GM18499 (cell line): ENCODE data around the gene TMEM117.
"Not testable (repeated sequence)": the region's sequence is repeated elsewhere in the genome, so short reads cannot be mapped to it uniquely, and the experiment has no call there.

Experiments
- ATAC-seq: cut with Tn5 transposase; IDR thresholded peaks from one replicate; pipeline ENCODE4 v1.9.1; 2021; ENCODE audit warnings: moderate number of reproducible peaks; ENCODE audit not compliant: insufficient read depth, unreplicated experiment

TMEM117 gene

DNA sequence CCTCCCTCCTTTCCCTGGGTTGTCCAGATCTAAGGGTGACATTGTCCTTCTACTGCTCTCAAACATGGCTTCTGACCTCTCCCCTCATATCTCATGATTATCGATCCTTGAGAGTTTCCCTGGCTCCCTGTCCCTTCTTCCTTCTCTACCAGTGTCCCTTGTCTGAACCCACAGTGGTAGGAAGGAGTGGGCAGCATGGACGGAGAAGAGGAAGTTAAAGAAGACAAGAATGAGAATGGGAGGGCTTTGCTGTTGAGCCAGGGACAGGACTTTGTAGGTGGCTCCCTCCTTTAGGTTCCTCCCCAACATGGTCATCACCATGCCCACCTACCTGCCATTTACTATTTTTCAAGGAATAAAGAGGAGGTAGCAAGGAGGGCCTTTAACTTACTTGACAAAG, 166.7 kb downstream of the TMEM117 start:
- no peak for ATAC-seq

DNA sequence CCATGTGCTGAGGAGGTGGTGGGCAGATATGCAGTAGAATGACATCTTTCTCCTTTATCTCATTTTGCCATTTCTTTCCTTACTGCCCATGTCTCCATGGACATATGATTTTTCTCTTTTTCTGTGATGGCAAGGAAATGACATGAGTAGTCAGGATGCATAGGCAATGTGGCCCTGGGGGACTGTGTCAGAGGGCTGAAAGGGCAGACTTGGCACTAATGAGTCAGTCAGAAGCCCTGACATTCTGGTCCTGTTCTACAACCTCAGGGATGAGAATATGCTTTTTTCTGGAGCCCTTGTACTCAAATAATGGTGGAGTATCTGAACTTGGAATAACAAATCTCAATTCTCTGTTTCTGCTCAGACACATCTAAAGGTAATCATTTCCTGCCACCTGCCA, 167.8 kb downstream of the TMEM117 start:
- no peak for ATAC-seq

GRCh38 chr12:44015333-44015941, 179.6 kb downstream of the TMEM117 start:
- ATAC-seq, result peak; percentile 83

- no peak for ATAC-seq
These were observed 181.3 kb downstream of the TMEM117 start for GRCh38 chr12:44017216-44017615.

DNA sequence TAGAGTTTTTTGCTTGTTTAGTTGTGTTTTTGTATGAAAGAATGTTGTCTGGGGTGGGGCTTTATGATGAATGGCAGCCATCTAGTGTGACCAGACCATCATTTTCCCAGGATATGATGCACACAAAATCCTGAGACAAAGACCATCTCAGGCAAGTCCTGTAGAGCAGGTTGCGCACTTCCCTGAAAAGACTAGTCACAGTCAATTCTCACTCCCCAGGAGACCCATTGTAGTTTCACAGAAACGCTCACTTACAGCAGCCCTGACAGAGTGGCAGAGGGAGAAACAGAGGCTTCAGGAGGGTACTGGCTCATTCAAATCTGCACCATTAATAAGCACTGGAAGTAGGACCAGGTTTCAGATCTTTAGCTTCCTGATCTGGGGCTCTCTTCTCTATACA, 183.2 kb downstream of the TMEM117 start:
- ATAC-seq, result no peak

- ATAC-seq, result no peak
These were observed 184.7 kb downstream of the TMEM117 start for GRCh38 chr12:44020555-44020954.

DNA sequence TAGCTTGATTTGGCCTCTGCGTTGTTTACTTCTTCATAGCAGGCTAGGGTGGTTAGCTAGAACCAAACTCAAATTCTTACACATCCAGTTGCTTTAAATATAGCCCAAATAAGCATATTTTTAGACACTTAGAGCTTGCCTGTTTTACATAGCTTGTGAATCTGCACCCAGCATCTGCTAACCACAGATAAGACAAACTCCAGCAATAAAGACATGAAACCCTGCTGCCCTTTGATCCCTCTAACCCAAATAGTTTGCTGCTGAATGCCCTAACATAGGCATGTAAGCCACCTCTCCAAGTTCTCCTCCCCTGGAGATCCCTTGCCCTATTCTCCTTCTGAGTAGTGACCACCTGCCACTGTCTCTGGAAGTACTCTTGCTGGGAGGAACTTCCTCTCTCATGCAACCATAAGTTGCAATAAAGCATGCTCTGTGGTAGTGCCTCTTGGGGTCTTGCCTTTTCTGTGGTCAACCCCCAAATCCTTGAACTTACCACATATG, 185.6 kb downstream of the TMEM117 start:
- peak; percentile 88 for ATAC-seq

- ATAC-seq, result no peak
These were observed 189.6 kb downstream of the TMEM117 start for GRCh38 chr12:44025499-44025898.

GRCh38 chr12:44026046-44026445, 190.2 kb downstream of the TMEM117 start:
- no peak for ATAC-seq

DNA sequence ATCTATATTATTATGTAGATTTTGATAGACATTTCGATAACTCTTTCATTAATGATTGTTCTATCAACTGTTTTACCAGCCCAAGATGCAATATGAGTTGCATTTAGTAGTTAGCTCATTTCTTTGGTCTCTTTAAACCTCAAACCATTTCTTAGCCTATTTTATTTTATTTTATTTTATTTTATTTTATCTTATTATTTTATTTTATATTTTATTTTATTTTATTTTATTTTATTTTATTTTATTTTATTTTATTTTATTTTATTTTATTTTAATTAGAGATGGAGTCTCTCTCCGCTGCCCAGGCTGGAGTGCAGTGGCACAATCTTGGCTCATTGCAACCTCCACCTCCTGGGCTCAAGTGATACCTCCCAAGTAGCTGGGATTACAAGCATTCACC, 191.0 kb downstream of the TMEM117 start:
- ATAC-seq, result not testable (repeated sequence)

GRCh38 chr12:44029194-44029593, 193.3 kb downstream of the TMEM117 start:
- ATAC-seq, result no peak

- no peak for ATAC-seq
These were observed 195.7 kb downstream of the TMEM117 start for GRCh38 chr12:44031472-44032185.

DNA sequence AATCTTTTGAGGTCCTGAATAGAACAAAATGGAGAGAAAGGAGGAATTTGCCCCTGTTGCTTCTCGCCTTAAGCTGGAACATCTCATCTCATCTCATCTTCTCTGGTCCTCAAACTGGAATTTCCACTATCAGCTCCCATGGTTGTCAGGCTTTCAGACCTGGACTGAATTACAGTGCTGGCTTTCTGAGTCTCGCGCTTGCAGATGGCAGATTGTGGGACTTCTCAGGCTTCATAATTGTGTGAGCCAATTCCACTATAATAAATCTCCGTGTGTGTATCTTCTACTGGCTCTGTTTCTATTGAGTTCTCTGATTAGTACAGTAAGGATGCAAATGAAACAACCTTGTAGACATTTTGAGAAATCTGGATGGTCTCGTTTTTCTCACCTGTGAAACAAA, 199.0 kb downstream of the TMEM117 start:
- no peak for ATAC-seq

DNA sequence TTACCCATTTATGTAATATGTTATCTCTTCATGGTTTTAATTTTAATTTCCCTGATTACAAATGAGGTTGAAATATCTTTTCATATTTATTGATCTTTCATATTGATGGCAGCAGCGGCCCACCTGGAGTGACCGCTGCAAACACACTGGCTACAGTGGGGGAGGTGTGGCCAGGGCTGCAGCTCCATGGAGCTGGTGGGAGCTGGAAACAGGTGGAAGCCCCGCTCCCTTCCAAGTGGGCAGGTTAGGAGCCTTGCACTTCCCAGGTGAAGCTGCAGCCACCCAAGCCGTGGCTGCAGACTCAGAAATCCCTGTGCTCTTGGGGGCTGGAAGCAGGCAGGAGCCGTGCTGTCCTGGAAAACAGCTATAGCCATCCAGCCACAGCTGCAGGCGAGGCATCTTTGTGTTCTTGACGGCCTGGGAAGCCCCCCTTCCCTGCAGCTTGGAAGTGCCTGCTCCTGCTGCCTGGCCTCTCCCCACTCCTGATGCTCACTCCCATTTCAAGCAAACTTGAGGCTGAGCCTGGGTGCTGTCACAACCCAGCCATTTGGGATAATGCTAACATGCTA, 201.1 kb downstream of the TMEM117 start:
- ATAC-seq, result no peak

- no peak for ATAC-seq
These were observed 202.5 kb downstream of the TMEM117 start for GRCh38 chr12:44038411-44038810.

DNA sequence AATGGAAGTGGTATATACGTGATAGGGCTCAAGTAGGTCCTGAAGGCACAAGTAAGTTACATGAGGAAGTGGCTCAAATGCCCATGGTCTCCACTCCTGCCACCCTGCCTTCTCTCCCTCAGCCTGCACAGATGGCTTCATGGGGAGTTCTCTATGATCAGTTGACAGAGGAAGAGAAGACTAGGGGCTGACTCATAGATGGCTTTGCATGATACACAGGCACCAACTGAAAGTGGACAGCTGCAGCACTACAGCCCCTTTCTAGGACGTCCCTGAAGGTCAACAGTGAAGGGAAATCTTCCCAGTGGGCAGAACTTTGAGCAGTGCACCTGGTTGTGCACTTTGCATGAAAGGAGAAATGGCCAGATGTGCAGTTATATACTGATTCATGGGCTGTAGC, 208.6 kb downstream of the TMEM117 start:
- not testable (repeated sequence) for ATAC-seq

DNA sequence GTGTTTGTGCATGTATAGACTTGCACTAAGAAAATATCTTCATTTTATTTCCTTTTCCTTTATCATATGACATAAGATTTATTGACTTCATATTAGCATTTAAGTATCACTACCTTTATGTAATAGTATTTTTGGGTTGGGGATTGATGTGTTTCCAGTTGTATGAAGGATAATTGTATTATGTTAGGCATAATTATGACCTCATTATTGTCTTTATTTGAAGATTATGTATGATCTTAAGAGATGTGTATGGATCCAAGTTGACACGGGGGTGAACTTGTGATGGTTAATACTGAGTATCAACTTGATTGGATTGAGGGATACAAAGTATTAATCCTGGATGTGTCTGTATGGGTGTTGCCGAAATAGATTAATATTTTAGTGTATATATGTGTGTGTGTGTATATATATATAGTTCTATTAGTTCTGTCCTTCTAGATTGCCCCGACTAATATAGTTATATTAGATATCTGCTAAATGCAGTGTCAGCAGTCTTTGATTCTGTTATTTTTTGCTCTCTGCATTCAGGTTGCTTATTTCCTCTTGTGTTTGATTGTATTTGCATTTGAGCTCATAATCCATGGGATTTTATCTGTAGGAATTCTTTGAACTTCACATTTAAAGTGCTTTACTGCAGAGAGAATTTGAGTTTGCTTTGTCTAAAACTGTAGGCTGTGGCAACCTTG, 211.0 kb downstream of the TMEM117 start:
- no peak for ATAC-seq

GRCh38 chr12:44052554-44052953, 216.7 kb downstream of the TMEM117 start:
- ATAC-seq, result no peak

- ATAC-seq, result no peak
These were observed 217.8 kb downstream of the TMEM117 start for GRCh38 chr12:44053549-44054127.

- no peak for ATAC-seq
These were observed 218.4 kb downstream of the TMEM117 start for GRCh38 chr12:44054281-44054680.

GRCh38 chr12:44058366-44058765, 222.5 kb downstream of the TMEM117 start:
- ATAC-seq, result no peak
